ENCODE results near the gene NETO2.

NETO2 gene

DNA sequence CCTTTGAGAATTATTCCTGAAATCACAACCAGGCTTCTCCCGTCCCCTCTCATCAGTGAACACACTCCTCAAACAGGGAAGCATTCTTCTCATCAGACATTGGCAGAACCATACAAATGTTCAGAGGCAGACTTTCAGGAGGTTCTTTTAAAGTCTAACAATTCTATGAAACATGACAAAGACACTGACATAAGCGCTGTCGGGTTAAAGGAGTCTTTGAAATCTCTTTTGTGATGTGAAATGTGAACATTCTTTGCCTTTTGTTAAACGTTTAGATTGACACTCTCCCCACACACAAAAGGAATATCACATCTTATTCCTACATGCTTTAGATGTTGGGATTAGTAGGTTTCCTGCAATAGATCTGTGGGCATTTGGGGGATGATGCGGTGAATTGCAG, 63.9 kb downstream of the NETO2 start:
- peaks cover 15% of the 10 kb centered on the region for H3K4me1 ChIP-seq (ENCODE audit: insufficient read depth, low read length)
- H3K27ac ChIP-seq (ENCODE audit: low read length) = no peak overlapping the region
- H3K9ac ChIP-seq (ENCODE audit: low read depth, low read length) = no peak overlapping the region
- 0 out of 2 replicates have a peak, but pooled peaks cover 10% of the 10 kb centered on the region for H3K36me3 ChIP-seq (ENCODE audit: insufficient read depth, low read depth, low read length)
- no peaks in the 10 kb centered on the region for H3K9me3 ChIP-seq (ENCODE audit: insufficient read depth, low read depth, low read length)
- H3K4me3 ChIP-seq (ENCODE audit: low read length) = peak overlapping the region; percentile 44; the same call in 1 of the 2 replicates
- no peaks in the 10 kb centered on the region for H3K27me3 ChIP-seq (ENCODE audit: insufficient read depth, low read length)

DNA sequence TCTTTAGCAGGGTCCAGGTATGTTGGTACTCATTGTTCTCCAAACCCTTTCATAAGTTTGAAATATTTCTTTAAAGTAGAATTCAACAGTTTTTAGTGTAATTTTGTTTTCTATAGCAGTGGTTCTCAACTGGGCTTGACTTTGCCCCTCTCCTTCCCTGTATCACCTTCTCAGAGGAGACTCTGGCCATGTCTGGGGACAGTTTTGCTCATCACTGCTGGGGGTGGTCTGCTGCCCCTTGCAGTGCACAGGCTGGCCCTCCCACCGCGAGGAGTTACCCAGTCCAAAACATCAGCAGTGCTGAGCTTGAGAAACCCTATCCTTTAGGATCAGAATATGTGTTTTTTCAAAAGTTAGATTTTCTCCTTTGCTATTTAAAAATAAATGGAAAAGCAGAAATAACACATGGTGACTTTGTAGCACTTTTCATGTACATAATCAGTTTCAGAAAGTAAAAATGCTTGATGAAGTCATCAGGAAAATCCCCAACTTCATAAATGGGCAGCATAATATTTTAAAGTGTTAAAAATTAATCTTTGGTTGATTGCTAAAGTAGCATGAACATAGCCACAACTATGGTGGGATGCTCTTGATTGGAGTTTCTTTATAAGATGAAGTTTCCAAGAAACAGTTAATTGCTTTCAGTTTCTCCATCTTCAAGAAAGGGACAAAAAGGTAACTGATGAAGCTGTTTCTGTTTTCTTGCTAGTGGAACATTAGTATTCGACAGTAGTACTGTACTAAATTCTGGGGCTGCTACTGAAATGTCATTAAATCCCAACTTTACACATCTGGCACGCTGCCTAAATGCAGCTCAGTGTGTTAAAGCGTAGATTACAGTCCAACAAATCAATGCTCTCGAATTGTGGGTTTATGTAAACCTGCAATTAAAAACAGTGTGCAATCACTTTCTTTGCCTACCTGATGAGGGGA, 70.3 kb downstream of the NETO2 start:
- Histone ChIP-seq H3K9ac (ENCODE audit: low read depth, low read length) (no peak overlapping the region), H3K9me3 (ENCODE audit: insufficient read depth, low read depth, low read length) (no peaks in the 10 kb centered on the region), H3K27me3 (ENCODE audit: insufficient read depth, low read length) (no peaks in the 10 kb centered on the region), H3K4me1 (ENCODE audit: insufficient read depth, low read length) (no peaks in the 10 kb centered on the region), H3K4me3 (ENCODE audit: low read length) (no peak overlapping the region), H3K27ac (ENCODE audit: low read length) (no peak overlapping the region), H3K36me3 (ENCODE audit: insufficient read depth, low read depth, low read length) (no peaks in the 10 kb centered on the region)

- Histone ChIP-seq H3K4me1 (ENCODE audit: insufficient read depth, low read length) (no peaks in the 10 kb centered on the region), H3K9ac (ENCODE audit: low read depth, low read length) (no peak overlapping the region), H3K4me3 (ENCODE audit: low read length) (no peak overlapping the region), H3K27ac (ENCODE audit: low read length) (no peak overlapping the region), H3K36me3 (ENCODE audit: insufficient read depth, low read depth, low read length) (no peaks in the 10 kb centered on the region), H3K27me3 (ENCODE audit: insufficient read depth, low read length) (no peaks in the 10 kb centered on the region), H3K9me3 (ENCODE audit: insufficient read depth, low read depth, low read length) (no peaks in the 10 kb centered on the region)
These were observed 71.6 kb downstream of the NETO2 start for GRCh38 chr16:47072158-47072557.

GRCh38 chr16:47069841-47070584, 73.7 kb downstream of the NETO2 start:
- Histone ChIP-seq H3K27me3 (ENCODE audit: insufficient read depth, low read length) (no peaks in the 10 kb centered on the region), H3K27ac (ENCODE audit: low read length) (no peak overlapping the region), H3K9ac (ENCODE audit: low read depth, low read length) (no peak overlapping the region), H3K9me3 (ENCODE audit: insufficient read depth, low read depth, low read length) (no peaks in the 10 kb centered on the region), H3K36me3 (ENCODE audit: insufficient read depth, low read depth, low read length) (no peaks in the 10 kb centered on the region), H3K4me3 (ENCODE audit: low read length) (no peak overlapping the region), H3K4me1 (ENCODE audit: insufficient read depth, low read length) (no peaks in the 10 kb centered on the region)

- no peaks in the 10 kb centered on the region for H3K36me3 ChIP-seq (ENCODE audit: insufficient read depth, low read depth, low read length)
- no peaks in the 10 kb centered on the region for H3K9me3 ChIP-seq (ENCODE audit: insufficient read depth, low read depth, low read length)
- no peaks in the 10 kb centered on the region for H3K4me1 ChIP-seq (ENCODE audit: insufficient read depth, low read length)
- no peaks in the 10 kb centered on the region for H3K27me3 ChIP-seq (ENCODE audit: insufficient read depth, low read length)
- no peak overlapping the region for H3K4me3 ChIP-seq (ENCODE audit: low read length)
- H3K27ac ChIP-seq (ENCODE audit: low read length) = no peak overlapping the region
- no peak overlapping the region for H3K9ac ChIP-seq (ENCODE audit: low read depth, low read length)
These were observed 74.4 kb downstream of the NETO2 start for GRCh38 chr16:47069313-47069712.

GRCh38 chr16:47067203-47067602, 76.5 kb downstream of the NETO2 start:
- Histone ChIP-seq H3K9ac (ENCODE audit: low read depth, low read length) (no peak overlapping the region), H3K4me1 (ENCODE audit: insufficient read depth, low read length) (no peaks in the 10 kb centered on the region), H3K4me3 (ENCODE audit: low read length) (no peak overlapping the region), H3K9me3 (ENCODE audit: insufficient read depth, low read depth, low read length) (no peaks in the 10 kb centered on the region), H3K27ac (ENCODE audit: low read length) (no peak overlapping the region), H3K36me3 (ENCODE audit: insufficient read depth, low read depth, low read length) (no peaks in the 10 kb centered on the region), H3K27me3 (ENCODE audit: insufficient read depth, low read length) (no peaks in the 10 kb centered on the region)

DNA sequence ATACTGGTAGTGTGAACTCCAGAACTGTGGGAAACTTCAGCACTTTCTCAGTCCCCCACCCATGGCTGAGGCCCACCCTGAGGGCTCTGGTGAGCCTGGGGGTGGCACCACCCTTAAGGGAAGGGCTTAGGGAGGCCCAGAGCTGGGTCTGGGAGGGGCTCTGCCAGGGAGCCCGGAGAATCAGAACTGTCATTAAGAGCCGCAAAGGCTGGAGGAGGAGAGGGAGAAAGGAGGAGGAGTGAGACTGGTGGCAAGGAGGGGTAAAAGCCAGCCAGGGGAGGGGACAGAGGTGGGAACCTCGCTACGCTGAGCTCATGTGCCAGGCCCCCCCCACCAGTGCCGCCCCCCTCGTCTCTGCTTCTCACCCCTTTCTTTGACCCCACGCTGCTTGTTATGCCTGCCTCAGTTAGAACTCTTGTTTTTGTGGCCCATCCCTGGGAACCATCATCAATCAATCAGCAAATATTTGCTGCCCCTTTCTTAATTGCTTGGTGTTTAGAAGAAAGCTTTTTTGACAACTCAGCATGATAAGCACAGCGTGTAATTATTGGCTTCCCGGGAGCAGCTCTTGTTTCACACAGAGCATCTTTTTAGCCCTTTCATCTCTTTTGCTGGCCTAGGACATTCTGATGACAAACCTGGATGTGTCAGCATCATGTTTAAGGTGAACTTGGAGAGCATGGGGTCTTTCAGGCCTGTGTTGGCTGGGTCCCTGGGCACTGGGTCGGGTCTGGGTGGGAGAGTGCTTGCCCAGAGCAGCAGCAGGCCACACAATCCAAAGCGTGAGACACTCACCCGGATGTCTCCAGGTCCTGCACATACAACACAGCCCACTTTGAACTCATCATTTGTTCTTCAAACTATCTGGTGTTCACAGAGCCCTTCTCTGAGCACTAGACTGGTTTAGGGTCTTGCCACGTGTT, 77.7 kb downstream of the NETO2 start:
- Histone ChIP-seq H3K9me3 (ENCODE audit: insufficient read depth, low read depth, low read length) (no peaks in the 10 kb centered on the region), H3K4me3 (ENCODE audit: low read length) (no peak overlapping the region), H3K27me3 (ENCODE audit: insufficient read depth, low read length) (no peaks in the 10 kb centered on the region), H3K9ac (ENCODE audit: low read depth, low read length) (no peak overlapping the region), H3K4me1 (ENCODE audit: insufficient read depth, low read length) (no peaks in the 10 kb centered on the region), H3K36me3 (ENCODE audit: insufficient read depth, low read depth, low read length) (no peaks in the 10 kb centered on the region), H3K27ac (ENCODE audit: low read length) (no peak overlapping the region)

DNA sequence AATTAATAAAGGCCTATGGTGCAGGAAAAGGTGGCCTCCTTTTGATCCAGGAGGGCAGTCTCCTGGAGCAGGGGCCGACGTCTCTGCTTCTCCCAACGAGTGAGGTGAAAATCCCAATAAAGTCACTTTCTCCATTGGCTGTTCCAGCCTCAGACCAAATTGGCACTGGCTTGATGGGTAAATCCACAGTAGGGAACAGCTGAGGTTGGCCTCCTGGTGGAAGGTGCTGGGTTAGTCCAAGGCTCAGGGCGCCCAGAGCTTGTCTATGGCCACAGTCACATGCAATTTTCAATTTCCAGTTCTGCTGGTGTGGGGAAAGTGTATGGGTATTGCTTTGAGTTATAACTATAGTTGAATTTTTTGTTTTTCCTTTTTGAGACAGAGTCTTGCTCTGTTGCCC, 79.0 kb downstream of the NETO2 start:
- Histone ChIP-seq H3K4me1 (ENCODE audit: insufficient read depth, low read length) (no peaks in the 10 kb centered on the region), H3K4me3 (ENCODE audit: low read length) (no peak overlapping the region), H3K27me3 (ENCODE audit: insufficient read depth, low read length) (no peaks in the 10 kb centered on the region), H3K9ac (ENCODE audit: low read depth, low read length) (no peak overlapping the region), H3K27ac (ENCODE audit: low read length) (no peak overlapping the region), H3K9me3 (ENCODE audit: insufficient read depth, low read depth, low read length) (no peaks in the 10 kb centered on the region), H3K36me3 (ENCODE audit: insufficient read depth, low read depth, low read length) (no peaks in the 10 kb centered on the region)

DNA sequence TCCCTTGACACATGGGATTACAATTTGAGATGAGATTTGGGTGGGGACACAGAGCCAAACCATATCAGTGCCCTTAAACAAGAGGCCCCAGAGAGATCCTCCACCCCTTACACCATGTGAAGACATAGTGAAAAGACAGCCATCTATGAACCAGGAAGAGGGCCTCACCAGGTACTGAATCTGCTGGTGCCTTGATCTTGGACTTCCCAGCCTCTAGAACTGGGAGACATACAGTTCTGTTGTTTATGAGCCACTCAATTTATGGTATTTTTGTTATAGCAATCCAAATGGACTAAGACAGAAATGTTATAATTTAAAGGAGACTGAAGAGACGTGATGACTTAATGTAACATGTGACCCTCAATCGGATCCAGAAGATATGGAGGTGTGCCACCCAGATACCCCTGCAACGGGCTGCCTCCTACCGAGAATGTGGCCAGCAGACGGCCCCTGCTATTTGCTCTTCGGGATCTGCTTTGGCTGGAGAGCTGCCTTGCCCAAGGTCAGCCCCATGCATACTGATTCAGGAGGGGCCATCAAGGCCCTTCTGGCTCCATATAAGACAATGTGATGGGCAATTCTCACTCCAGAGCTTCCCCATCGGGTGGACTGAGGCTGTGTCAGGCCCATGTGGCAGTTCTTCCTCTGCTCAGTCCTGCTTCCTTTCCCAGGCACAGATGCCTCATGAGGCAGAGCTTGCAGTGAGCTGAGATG, 80.6 kb downstream of the NETO2 start:
- Histone ChIP-seq H3K36me3 (ENCODE audit: insufficient read depth, low read depth, low read length) (no peaks in the 10 kb centered on the region), H3K4me1 (ENCODE audit: insufficient read depth, low read length) (no peaks in the 10 kb centered on the region)

DNA sequence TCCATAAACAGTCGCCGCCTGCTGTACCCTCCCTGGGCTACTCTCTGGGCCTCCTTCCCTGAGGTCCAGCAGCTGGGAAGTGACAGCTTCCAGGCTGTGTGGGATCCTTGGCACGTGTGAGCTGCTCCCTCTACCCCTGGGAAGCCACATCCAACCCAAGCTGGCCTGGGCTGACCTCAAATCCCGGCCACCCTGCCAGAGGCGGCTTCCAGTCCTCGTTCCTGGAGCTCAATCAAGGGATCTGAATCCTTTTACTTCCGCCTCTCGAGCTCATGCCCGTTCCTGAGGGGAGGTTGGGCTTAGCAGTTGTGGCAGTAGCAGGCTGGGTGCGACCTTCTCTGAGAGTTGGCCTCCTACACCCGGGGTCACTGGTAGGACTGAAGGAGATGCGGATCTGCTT, 82.5 kb downstream of the NETO2 start:
- no peak overlapping the region for H3K27ac ChIP-seq (ENCODE audit: low read length)
- no peaks in the 10 kb centered on the region for H3K36me3 ChIP-seq (ENCODE audit: insufficient read depth, low read depth, low read length)
- H3K9ac ChIP-seq (ENCODE audit: low read depth, low read length) = no peak overlapping the region
- H3K4me3 ChIP-seq (ENCODE audit: low read length) = no peak overlapping the region
- no peaks in the 10 kb centered on the region for H3K27me3 ChIP-seq (ENCODE audit: insufficient read depth, low read length)
- no peaks in the 10 kb centered on the region for H3K9me3 ChIP-seq (ENCODE audit: insufficient read depth, low read depth, low read length)
- H3K4me1 ChIP-seq (ENCODE audit: insufficient read depth, low read length) = no peaks in the 10 kb centered on the region

More for the DNA sequence above, 80.6 kb downstream of the NETO2 start:
- H3K9me3 ChIP-seq (ENCODE audit: insufficient read depth, low read depth, low read length) = no peaks in the 10 kb centered on the region
- H3K4me3 ChIP-seq (ENCODE audit: low read length) = no peak overlapping the region
- no peak overlapping the region for H3K27ac ChIP-seq (ENCODE audit: low read length)
- H3K9ac ChIP-seq (ENCODE audit: low read depth, low read length) = no peak overlapping the region
- no peaks in the 10 kb centered on the region for H3K27me3 ChIP-seq (ENCODE audit: insufficient read depth, low read length)

DNA sequence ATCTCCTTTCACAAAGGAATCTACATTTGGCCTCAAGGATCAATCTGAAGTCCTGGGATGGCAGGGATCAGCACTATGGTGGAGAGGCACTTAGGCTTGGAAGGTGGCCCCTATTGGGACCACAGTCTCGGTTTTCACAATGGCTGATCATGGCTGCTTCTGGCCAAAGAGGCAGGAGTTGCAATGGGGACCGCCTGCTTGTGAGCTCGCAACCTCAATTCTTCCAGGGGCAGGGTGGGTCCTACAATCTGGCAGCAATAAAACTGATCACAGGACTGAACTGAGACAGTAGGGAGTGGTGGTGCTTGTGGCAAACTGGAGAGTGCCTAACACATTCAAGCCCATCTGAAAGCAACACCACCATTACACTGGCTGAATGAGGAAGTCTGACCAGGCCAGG, 83.1 kb downstream of the NETO2 start:
- Histone ChIP-seq H3K27ac (ENCODE audit: low read length) (no peak overlapping the region), H3K9ac (ENCODE audit: low read depth, low read length) (no peak overlapping the region), H3K4me1 (ENCODE audit: insufficient read depth, low read length) (no peaks in the 10 kb centered on the region), H3K9me3 (ENCODE audit: insufficient read depth, low read depth, low read length) (no peaks in the 10 kb centered on the region), H3K4me3 (ENCODE audit: low read length) (no peak overlapping the region), H3K27me3 (ENCODE audit: insufficient read depth, low read length) (no peaks in the 10 kb centered on the region), H3K36me3 (ENCODE audit: insufficient read depth, low read depth, low read length) (no peaks in the 10 kb centered on the region)

All from iPS-20b (cell line).